Measurements from ENCODE around the gene PSTK. TPM values are rescaled to one million over a fixed set of nuclear protein-coding genes. Genes with fewer than 3 reads are reported as not detected.

PSTK gene
- total RNA-seq, 4 donors from 2014 or later = 2.5 to 3.0 (median 2.6) TPM

GRCh38 chr10:122997864-122998263 lies 17.7 kb downstream of the PSTK start:
- Histone ChIP-seq H3K9me3 (no peaks in the 10 kb centered on the region), H3K27ac (no peak overlapping the region), H3K27me3 (no peaks in the 10 kb centered on the region), H3K4me3 (no peak overlapping the region), H3K4me1 (peaks cover 0 to 16% (median 4%) of the 10 kb centered on the region in 3 donors), H3K36me3 (peaks cover 0 to 56% (median 10%) of the 10 kb centered on the region in 3 donors)
- TF ChIP-seq POLR2A (IDR thresholded peaks at IDR 0.05) (no peak), CTCF (IDR thresholded peaks at IDR 0.05) (no peak)
- 75 to 91% methylated on average over 3 of the region's 3 CpGs for WGBS, 2 donors
- intact Hi-C loops (cut with DNase I) = no loop called here
- no peak for DNase-seq

DNA sequence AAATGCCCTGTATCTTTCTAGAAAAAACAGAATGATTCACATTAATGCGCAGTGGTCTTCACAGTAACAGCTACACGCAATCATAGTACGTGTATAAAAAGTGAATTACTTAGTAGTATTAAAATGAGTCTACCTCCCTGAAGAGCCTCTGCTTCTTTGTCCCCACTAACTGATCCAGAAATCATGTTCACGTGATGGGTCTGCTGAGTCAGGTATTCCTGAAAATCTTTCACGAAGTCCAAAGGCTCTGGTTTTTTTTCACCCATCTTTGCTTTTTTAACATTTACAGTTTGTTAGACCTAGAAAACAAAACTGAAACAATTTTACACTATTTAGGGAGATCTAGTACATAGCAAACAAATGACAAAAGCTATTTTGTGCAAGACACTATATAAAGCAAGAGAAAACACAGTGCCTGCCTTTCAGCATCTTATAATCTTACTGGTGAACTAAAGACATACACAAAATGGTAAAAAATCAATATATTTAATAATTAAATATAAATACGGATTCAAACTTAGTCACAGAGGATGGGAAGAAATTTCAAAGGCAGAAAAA lies 18.2 kb downstream of the PSTK start:
- peaks cover 0 to 51% (median 10%) of the 10 kb centered on the region in 3 donors for H3K36me3 ChIP-seq
- WGBS, 2 donors = 86 to 90% methylated on average over 6 of the region's 6 CpGs
- TF ChIP-seq CTCF (IDR thresholded peaks at IDR 0.05) = no peak
- TF ChIP-seq POLR2A (IDR thresholded peaks at IDR 0.05) = no peak
- no peaks in the 10 kb centered on the region for H3K9me3 ChIP-seq
- H3K27ac ChIP-seq = no peak overlapping the region
- H3K4me3 ChIP-seq = no peak overlapping the region
- H3K4me1 ChIP-seq = peaks cover 0 to 16% (median 4%) of the 10 kb centered on the region in 3 donors
- no peaks in the 10 kb centered on the region for H3K27me3 ChIP-seq
- DNase-seq = no peak
- intact Hi-C loops (cut with DNase I) = no loop called here

DNA sequence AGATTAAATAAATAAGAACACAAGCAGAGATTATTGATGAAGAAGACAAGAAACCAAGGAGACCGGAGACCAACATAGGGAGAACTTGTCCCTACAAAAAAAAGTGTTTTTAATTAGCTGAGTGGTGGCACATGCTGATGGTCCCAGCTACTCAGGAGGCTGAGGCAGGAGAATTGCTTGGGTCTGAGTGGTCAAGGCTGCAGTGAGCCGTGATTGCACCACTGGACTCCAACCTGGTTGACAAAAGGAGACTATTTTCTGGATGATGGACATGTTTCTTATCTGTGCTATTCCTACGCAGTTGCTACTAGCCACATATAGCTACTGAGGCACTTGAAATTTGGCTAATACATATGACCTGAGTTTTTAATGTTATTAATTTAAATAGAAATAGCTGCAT lies 18.7 kb downstream of the PSTK start:
- WGBS, 2 donors = 91 to 95% methylated on average over 3 of the region's 3 CpGs
- Histone ChIP-seq H3K27ac (no peak overlapping the region), H3K4me1 (peaks cover 0 to 16% (median 4%) of the 10 kb centered on the region in 3 donors), H3K9me3 (no peaks in the 10 kb centered on the region), H3K4me3 (no peak overlapping the region), H3K27me3 (no peaks in the 10 kb centered on the region), H3K36me3 (peaks cover 0 to 46% (median 10%) of the 10 kb centered on the region in 3 donors)
- intact Hi-C loops (cut with DNase I) = no loop called here
- no peak for TF ChIP-seq POLR2A (IDR thresholded peaks at IDR 0.05)
- no peak for DNase-seq

GRCh38 chr10:122999347-122999746 lies 19.1 kb downstream of the PSTK start:
- H3K27me3 ChIP-seq = no peaks in the 10 kb centered on the region
- no peak overlapping the region for H3K27ac ChIP-seq
- no peak for DNase-seq
- peaks cover 0 to 42% (median 8%) of the 10 kb centered on the region in 3 donors for H3K36me3 ChIP-seq
- no peak for TF ChIP-seq POLR2A (IDR thresholded peaks at IDR 0.05)
- TF ChIP-seq CTCF (IDR thresholded peaks at IDR 0.05) = no peak
- intact Hi-C loops (cut with DNase I) = no loop called here
- H3K9me3 ChIP-seq = no peaks in the 10 kb centered on the region
- 48 to 52% methylated on average over 3 of the region's 3 CpGs for WGBS, 2 donors
- H3K4me1 ChIP-seq = peaks cover 0 to 20% (median 4%) of the 10 kb centered on the region in 3 donors
- no peak overlapping the region for H3K4me3 ChIP-seq

DNA sequence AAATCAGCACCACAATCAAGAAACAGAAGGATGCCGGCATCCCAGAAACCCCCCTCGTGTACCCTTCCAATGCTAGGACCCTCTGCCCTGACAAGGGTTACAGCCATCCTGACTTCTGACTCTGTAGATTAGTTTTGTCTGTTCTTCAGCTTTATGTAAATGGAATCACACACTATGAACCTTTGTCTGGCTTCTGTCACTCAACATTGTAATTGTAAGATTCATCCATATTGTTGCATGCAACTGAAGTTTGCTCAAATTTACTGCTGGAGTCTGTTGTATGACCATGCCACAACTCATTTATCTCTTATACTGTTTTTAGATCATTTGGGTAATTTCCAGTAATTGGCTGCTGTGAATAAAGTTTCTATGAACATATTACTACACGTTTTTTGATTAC lies 20.0 kb downstream of the PSTK start:
- intact Hi-C loops (cut with DNase I) = no loop called here
- DNase-seq = no peak
- Histone ChIP-seq H3K9me3 (no peaks in the 10 kb centered on the region), H3K36me3 (peaks cover 0 to 33% (median 5%) of the 10 kb centered on the region in 3 donors), H3K4me1 (peaks cover 0 to 28% (median 4%) of the 10 kb centered on the region in 3 donors), H3K27ac (no peak overlapping the region), H3K27me3 (no peaks in the 10 kb centered on the region), H3K4me3 (no peak overlapping the region)
- TF ChIP-seq POLR2A (IDR thresholded peaks at IDR 0.05) (no peak), CTCF (IDR thresholded peaks at IDR 0.05) (no peak)
- WGBS, 2 donors = 75 to 85% methylated on average over 3 of the region's 3 CpGs

DNA sequence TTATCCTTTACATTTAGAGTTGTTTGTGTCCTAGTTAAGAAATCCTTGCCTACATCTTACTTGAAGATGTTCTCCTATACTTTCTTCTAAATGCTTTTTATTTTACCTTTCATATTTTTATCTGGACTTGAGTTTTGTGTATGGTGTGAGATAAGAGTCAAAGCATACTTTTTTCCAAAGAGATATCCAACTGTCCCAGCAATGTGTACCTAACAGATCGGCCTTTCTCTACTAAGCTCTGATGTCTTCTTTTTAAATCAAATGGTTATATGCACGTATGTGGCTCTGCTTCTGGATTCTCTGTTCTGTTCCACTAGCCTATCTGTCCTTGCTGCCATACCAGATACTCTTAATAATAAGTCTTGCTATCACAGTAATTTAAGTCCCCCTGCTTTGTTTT lies 21.2 kb downstream of the PSTK start:
- Histone ChIP-seq H3K4me3 (no peak overlapping the region), H3K36me3 (peaks cover 0 to 21% (median 4%) of the 10 kb centered on the region in 3 donors), H3K27ac (no peak overlapping the region), H3K4me1 (peaks cover 0 to 40% (median 4%) of the 10 kb centered on the region in 3 donors), H3K27me3 (no peaks in the 10 kb centered on the region), H3K9me3 (no peaks in the 10 kb centered on the region)
- DNase-seq = no peak
- TF ChIP-seq POLR2A (IDR thresholded peaks at IDR 0.05) = no peak
- TF ChIP-seq CTCF (IDR thresholded peaks at IDR 0.05) = no peak
- WGBS, 2 donors = 96 to 100% methylated on average over 2 of the region's 2 CpGs
- intact Hi-C loops (cut with DNase I) = no loop called here
